AG04450 (cell line): ENCODE measurements around the gene UPK3B. TPM values are rescaled to one million over a fixed set of nuclear protein-coding genes. Genes with fewer than 3 reads are reported as not detected.
"Not testable (repeated sequence)": the region's sequence is repeated elsewhere in the genome, so short reads cannot be mapped to it uniquely, and the experiment has no call there.

Experiments used
- CTCF ChIA-PET: fragments of 300-600, 350-600 bp; formaldehyde crosslinking; extraction: SDS; loops from one replicate; lab custom pipeline; 2022; ENCODE audit warnings: antibody characterized with exemption, inconsistent platforms; lab: Charles Lee
- POLR2A ChIA-PET: fragments of 350-600 bp; formaldehyde crosslinking; extraction: SDS; loops from one replicate; lab custom pipeline; 2021; ENCODE audit warnings: antibody characterized with exemption, inconsistent platforms; lab: Yijun Ruan, JAX
- DNase-seq: peaks from one replicate; pipeline ENCODE4 v3.0.0-alpha.2; 2011; ENCODE audit warnings: low read depth, low spot score
- H3K27ac ChIP-seq: one replicate; pipeline ENCODE4 v1.5.1; 2012; ENCODE audit warnings: low read depth, low read length, control low read depth
- H3K27me3 ChIP-seq: one replicate; pipeline ENCODE4 v1.6.0; 2012; ENCODE audit warnings: low read length; ENCODE audit not compliant: control insufficient read depth, insufficient read depth
- H3K4me3 ChIP-seq: 2 replicates; pipeline ENCODE4 v1.5.1; 2011; ENCODE audit warnings: mild to moderate bottlenecking, low read depth, low read length, control low read depth
- H3K9me3 ChIP-seq: 2 replicates; pipeline ENCODE4 v1.5.1; 2012; ENCODE audit warnings: low read length; ENCODE audit not compliant: control insufficient read depth, insufficient read depth
- polyA plus RNA-seq: library from polyadenylated mRNA; depleted of rRNA; stranded (reverse); fragments of >200 nt; gene quantifications from 2 replicates; pipeline ENCODE4 v1.2.3, GENCODE V29; 2011

The UPK3B gene
- polyA plus RNA-seq, 1 experiment, result not detected

GRCh38 chr7:76476742-76477474 is 33.4 kb upstream of the UPK3B start:
- H3K9me3 ChIP-seq, H3K27ac ChIP-seq, CTCF ChIA-PET, H3K27me3 ChIP-seq, DNase-seq, POLR2A ChIA-PET, H3K4me3 ChIP-seq: not testable (repeated sequence)

- DNase-seq, H3K27me3 ChIP-seq, POLR2A ChIA-PET, CTCF ChIA-PET, H3K27ac ChIP-seq, H3K4me3 ChIP-seq, H3K9me3 ChIP-seq: not testable (repeated sequence)
These were observed 30.7 kb upstream of the UPK3B start for GRCh38 chr7:76479628-76480027.

GRCh38 chr7:76480403-76481253 is 29.7 kb upstream of the UPK3B start:
- H3K27me3 ChIP-seq, POLR2A ChIA-PET, H3K9me3 ChIP-seq, DNase-seq, CTCF ChIA-PET, H3K4me3 ChIP-seq, H3K27ac ChIP-seq: not testable (repeated sequence)

- CTCF ChIA-PET, H3K27me3 ChIP-seq, H3K9me3 ChIP-seq, H3K27ac ChIP-seq, DNase-seq, POLR2A ChIA-PET, H3K4me3 ChIP-seq: not testable (repeated sequence)
These were observed 27.7 kb upstream of the UPK3B start for GRCh38 chr7:76482660-76483059.

GRCh38 chr7:76483081-76483480 is 27.3 kb upstream of the UPK3B start:
- H3K4me3 ChIP-seq, H3K27me3 ChIP-seq, POLR2A ChIA-PET, H3K9me3 ChIP-seq, DNase-seq, CTCF ChIA-PET, H3K27ac ChIP-seq: not testable (repeated sequence)

- CTCF ChIA-PET, POLR2A ChIA-PET, H3K9me3 ChIP-seq, H3K27me3 ChIP-seq, H3K27ac ChIP-seq, DNase-seq, H3K4me3 ChIP-seq: not testable (repeated sequence)
These were observed 25.9 kb upstream of the UPK3B start for GRCh38 chr7:76484456-76484855.

GRCh38 chr7:76485822-76486610 is 24.3 kb upstream of the UPK3B start:
- H3K9me3 ChIP-seq, POLR2A ChIA-PET, H3K4me3 ChIP-seq, CTCF ChIA-PET, H3K27ac ChIP-seq, H3K27me3 ChIP-seq, DNase-seq: not testable (repeated sequence)

- CTCF ChIA-PET, H3K9me3 ChIP-seq, DNase-seq, H3K27me3 ChIP-seq, H3K27ac ChIP-seq, POLR2A ChIA-PET, H3K4me3 ChIP-seq: not testable (repeated sequence)
These were observed 23.7 kb upstream of the UPK3B start for GRCh38 chr7:76486618-76487017.

GRCh38 chr7:76487969-76488368 is 22.4 kb upstream of the UPK3B start:
- H3K27ac ChIP-seq, DNase-seq, H3K27me3 ChIP-seq, CTCF ChIA-PET, H3K4me3 ChIP-seq, H3K9me3 ChIP-seq, POLR2A ChIA-PET: not testable (repeated sequence)

- DNase-seq, H3K27ac ChIP-seq, H3K9me3 ChIP-seq, H3K27me3 ChIP-seq, POLR2A ChIA-PET, H3K4me3 ChIP-seq, CTCF ChIA-PET: not testable (repeated sequence)
These were observed 18.2 kb upstream of the UPK3B start for GRCh38 chr7:76492139-76492538.

- CTCF ChIA-PET, POLR2A ChIA-PET: not testable (repeated sequence)
These were observed 14.6 kb upstream of the UPK3B start for GRCh38 chr7:76495717-76496116.

More at GRCh38 chr7:76495717-76496116, 14.6 kb upstream of the UPK3B start:
- not testable (repeated sequence) for DNase-seq, H3K9me3 ChIP-seq, H3K4me3 ChIP-seq, H3K27me3 ChIP-seq, H3K27ac ChIP-seq
